NK-92 (cell line): ENCODE results near the gene DKK3.

Experiments
- DNase-seq: peaks from one replicate; lab custom pipeline; 2025; ENCODE audit not compliant: unreplicated experiment; lab: John Stamatoyannopoulos, UW

The DKK3 gene

DNA sequence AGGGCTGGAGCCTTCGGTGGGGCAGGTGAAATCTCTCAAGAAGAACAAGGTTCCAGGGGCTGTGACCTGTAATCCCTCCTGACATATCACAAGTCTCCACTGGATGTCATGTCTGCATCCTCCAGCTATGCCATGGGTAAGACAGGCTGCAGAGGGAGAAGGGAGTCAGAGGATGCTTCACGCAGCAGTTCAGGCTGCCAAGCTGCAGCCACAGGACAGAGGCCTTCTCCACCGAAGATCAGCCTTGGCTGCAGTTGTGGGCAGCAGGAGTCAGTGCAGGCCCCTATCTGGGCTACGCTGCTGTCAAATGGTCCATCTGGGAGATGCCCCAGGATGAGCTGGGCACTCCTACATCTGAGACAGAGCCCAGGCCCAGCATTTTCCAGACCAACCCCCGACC, 25.0 kb downstream of the DKK3 start:
- DNase-seq, result no peak

DNA sequence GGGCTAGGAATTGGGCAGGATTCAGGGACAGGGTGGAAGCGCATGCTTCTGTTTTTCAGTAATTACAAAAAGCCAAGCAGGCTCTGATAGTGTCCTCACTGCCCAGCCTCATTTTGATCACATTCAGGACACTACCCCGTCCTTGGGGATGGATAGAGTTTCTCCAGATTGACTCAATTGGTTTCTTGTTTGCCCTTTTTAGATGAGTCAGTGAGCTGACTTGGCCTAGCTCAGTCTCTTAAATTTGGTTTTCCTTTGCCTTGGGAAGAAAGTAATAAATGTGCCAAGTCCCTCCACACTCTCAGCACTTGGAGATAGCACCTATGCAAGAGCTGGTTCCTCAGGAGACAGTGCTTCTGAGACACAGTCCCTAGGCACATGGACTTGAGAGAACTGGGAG, 25.5 kb downstream of the DKK3 start:
- DNase-seq, result no peak

DNA sequence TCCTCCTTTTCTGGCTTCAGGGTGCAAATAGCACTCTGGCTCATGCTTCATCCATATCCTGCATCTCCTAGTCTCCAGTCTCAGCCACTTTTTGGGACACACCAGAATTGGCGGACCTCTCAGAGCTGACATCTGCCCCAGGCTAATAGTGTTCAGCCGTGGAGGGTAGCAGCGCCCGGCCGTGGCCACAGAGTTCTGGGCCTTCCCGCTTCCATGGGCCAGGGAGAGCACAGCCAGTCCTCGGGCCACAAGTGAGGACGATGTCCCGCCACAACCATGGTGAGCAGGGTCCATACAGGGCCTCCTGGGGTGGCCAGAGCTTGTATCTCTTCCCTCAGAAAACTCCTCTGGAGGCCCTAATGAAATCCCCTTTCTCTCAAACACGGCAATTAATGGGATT, 26.0 kb downstream of the DKK3 start:
- no peak for DNase-seq

DNA sequence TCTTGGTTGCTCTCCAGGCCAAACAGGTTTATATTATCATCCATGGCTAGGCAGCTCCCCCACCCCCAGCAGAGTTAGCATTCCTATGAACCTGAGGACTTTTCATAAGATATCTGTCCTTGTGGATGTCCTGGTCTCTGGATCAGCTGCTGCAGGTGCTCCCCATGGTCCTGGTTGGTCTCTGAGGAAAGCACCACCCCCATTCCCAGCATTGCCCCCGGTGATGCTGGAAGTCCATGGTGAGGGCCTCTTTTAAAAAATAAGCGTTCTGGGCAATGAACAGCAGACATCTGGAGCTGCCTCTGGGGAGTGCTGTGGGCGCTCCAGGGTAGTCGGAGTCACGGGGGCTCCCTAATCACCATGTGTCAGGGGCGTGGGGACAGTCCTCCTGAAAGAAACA, 26.6 kb downstream of the DKK3 start:
- no peak for DNase-seq

DNA sequence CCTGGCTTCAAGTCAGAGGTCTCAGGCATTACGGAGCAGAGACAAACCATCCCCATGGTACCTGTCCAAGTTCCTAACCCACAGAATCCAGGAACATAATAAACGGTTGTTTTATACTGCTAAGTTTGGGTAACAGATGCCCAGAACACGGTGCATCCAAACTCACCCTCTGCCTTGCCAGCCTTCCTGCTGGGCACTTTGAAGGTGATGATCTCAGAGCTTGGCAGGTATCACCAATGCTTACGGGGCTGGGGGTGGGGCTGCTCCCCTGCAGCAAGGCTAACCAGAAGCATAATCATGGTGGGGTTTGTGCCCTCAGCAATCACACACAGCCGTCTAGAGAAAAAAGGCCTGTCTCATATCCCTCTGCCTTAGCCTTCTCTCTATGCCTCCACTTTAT, 27.1 kb downstream of the DKK3 start:
- no peak for DNase-seq

DNA sequence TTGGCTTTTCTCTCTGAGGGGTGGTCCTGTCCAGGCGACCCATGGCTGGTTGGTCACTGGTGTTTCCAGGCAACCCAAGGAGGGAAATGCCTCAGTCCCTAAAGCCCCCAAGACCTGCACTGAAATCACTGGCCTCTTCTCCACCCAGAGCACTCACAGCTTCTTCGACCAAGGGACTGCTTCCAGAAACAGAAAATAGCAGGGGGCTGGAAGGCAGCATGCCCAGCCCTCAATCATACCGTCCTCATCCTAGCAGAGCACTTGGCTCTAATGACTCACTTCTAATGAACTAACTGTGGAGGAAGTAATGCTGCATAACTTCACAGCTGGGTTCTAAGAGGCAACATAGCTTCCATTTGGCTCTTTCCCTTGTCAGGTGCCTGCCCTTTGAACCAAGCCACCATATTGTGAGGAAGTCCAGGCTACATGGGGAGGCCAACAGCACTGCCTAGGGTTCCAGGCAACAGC, 27.6 kb downstream of the DKK3 start:
- no peak for DNase-seq

DNA sequence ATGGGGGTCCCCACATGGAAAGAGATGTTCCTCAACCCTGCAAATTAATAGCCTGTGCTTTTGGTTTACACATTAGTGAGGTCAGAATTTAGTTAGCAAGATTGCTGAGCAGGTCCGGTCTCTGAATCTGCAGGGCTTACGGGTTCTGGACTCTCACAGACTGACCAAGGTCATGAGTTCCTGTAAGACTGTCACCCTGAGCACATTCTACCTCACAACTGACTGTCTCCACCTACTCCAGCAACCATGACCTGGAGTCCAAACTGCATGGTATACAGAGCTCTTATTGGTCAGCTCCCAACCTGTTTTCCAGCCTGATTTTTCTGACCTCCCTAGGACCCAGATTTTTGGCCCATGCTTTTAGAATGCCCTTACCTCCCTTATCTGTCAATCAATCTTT, 28.2 kb downstream of the DKK3 start:
- DNase-seq, result no peak

DNA sequence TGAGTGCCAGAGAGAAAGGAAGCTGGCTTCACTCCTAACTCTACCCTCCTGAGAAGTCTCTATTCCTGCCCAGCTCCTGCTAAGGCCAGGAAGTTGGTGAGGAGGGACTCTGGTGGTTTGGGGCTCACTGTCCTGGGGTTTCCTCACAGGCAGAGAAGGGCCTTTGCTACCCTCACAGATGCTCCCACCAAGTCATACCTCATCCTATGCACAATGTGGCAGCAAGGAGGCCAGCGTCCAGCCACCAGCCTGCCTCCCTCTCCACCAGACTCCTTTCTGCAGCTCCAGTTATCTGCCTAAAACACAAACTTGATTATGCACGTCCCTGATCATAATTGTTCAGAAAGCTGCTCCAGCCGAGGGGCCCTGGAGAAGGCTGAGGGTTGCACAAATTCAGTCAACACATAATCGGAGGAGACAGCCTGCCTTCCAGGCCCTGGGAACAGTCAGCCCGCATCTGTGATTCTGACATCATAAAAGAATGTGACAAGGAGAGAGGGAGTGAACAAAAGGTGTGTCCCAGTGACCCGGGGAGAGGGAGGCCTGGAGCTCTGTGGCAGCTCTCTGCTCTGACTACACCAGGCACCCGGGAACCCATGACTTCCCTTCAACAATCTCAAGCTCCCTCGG, 28.8 kb downstream of the DKK3 start:
- DNase-seq, result no peak

DNA sequence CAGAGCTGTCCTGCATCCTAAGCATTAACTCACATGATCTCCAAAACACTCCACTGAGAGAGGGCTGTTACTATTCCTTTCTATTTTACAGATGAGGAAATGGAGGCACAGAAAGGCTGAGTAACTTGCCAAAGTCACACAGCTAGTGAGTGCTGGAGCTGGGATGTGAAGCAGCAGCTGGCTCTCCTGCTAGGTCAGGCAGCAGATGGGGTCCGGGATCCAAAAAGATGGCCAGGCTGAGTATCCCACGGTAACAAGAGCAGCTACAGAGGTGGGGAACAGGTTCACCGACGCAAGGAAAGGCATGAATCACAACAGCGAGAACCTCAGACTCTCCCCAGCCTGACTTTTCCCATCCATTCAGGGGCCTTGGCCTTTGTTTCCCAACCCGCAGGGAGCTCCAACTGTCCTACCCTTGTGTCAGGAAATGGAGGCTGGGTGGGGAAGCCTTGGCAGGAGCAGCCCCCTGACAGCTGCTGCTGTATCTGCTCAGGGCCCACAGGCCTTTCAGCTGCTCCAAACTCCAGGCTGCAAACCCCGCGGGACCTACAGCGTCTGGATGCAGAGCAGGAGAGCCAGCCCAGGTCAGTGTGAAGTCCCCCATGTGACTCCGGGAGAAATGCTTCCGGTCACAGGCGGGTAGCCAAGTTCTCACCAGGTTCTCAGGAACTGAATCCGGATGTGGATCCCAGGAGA, 29.5 kb downstream of the DKK3 start:
- DNase-seq, result no peak

DNA sequence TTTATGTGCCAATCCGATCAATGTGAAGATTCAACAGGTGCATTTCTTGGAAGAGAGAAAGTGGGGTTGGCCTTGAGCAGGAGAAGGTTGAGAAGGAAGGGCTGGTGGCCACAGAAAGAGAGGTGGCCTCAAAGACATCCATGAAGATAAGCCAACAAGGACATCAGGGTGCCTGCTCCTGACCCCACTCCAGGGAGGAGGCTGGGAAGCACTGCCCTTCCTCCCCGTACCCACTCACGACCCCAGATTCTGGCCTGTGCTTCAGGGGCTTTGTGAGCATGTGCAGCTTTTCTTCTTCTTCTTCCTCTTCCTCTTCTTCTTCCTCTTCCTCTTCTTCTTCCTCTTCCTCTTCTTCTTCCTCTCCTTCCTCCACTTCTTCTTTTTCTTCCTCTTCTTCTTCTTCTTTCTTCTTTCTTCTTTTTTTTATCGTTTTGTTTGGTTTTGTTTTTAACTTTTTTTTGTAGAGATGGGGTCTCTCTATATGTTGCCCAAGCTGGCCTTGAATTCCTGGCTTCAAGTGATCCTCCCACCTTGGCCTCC, 30.3 kb downstream of the DKK3 start:
- DNase-seq, result no peak

DNA sequence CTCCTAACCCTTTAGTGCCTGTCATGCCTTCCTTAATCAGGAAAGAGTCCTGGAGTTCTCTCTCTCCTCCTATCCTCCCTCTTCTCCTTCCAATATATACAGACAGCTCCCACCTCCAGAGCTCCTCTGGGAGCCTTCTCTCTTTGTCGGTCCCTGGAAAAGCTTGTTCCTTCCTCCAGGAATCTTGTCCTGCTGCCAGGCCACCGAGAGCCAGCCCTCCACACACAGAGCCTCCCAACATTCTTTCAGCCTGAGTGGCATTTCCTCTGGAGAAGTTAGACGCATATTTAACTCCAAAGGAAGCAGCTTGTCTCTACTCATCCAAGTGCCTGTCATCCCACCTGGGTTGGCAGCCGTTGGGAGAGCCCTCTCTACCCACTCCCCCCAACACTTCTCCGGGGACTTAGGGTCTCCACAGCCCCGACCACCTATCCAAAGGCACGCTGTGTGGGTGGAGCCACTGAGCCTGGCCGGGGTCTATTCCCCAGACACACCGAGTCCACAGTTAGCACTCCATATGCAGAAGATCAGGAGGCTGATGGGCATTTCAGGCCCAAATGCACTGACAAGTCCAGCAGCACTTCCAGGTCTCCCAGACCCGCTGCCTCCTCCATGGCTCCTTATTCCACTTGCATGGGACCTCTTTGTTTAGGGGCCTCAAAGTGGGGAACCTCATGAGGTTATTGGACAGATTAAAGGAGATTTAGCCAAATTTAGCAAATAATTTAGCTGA, 31.1 kb downstream of the DKK3 start:
- DNase-seq, result no peak

DNA sequence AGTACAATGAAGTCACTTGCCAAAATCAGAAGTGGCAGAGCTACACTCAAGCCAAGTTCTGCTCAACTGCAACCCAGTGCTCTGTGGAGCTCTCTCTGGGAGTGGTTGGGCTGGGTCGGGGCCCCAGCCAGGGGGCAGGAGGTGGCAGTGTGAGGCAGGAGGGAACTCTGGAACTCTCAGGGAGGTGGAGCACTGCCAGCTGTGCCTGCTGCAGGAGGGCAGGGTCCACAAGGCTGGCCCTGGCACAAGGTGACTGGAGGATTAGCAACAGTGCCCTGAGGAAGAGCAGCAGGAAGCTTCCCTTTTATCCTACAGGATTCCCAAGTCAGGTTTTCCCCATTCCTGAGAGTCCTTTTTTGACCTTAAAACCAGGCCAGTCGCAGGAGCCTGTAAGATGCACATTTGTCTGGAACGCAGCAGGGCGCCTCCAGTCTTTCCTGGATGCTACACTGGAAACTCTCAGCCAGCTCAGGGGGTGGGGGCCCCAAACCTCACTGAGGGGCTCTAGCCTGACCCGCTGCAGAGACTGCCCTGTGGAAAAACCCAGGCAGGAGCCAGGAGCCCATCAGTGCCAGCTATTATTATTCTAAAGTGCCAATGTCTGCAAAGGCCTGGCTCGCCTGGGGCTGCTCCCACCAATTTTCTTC, 31.8 kb downstream of the DKK3 start:
- no peak for DNase-seq

DNA sequence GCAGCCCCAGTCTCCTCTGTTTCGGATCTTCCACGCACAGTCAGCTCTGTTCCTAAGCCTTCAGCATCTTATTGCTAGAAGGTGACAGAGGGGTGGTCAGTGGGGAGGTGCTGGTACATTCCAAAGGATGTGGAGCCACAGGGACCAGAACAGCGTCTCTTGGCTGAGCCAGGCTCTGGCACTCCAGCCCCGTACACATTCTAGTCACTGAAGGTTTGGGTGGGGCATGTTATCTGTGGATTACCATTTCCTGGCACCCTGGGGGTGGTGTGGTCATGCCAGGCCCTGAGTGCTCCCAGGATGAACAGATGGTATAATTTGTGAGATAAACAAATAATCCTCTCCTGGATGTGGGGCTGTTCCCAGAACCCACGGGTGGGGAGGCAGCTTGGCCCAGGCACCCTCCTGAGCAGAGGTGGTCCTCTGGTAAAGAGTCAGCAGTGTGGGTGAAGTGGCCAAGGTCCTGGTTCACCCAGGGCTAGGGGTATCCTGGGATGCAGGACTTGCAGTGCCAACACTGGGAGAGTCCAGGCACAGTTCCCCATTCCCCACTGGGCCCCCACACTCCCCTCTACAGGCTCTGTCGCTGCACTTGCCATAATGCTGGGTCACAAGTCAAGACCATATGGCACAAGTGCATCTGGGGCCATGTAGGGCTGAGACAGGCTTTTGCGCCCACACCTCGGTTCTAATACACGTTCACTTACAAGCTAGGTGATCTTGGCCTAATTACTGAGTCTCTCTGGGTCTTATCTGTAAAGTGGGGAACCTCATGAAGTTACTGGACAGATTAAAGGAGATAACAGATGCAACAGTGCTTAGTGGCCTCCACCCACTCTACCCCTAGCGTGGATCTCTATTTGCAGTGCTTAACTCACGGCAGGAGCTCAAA, 33.0 kb downstream of the DKK3 start:
- no peak for DNase-seq

DNA sequence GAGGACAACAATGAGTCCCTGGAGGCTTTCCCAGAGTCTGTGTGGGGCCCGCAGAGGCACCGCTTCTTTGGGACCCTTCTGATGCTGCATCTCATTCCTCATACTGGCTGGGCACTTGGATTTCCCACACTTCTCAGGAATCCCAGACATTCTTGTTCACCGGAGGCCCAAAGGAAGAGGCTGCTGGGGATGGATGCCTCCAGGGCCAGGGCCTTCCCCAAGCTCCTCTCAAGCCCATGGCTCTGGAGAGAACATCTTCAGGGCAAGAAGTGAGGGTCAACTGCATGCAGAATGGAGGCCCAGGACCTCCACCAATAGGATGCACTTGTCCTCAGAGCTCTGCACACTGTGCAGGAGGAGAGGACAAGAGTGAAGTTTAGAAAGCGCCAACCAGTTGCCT, 34.6 kb downstream of the DKK3 start:
- DNase-seq, result no peak

DNA sequence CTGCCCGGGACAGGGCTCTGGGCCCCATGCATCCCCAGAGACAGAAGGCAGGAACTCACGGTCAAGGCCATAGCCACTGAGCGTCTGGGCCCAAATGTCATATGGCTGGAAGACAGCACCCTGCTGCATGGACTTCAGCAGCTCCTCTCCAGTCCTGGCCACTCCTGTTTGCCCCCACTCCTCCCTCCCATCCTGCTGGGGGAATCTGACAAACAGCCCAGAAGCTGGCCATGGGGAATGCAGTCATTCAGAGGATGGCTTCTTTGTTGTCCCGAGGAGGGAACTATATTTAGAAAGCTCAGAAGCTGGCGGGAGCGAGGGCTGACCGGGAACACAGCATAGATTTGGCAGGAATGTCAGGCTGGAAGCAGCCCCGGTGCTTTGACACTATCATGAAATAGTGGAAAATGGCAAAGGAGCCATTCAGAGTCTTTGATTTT, 35.0 kb downstream of the DKK3 start:
- no peak for DNase-seq

DNA sequence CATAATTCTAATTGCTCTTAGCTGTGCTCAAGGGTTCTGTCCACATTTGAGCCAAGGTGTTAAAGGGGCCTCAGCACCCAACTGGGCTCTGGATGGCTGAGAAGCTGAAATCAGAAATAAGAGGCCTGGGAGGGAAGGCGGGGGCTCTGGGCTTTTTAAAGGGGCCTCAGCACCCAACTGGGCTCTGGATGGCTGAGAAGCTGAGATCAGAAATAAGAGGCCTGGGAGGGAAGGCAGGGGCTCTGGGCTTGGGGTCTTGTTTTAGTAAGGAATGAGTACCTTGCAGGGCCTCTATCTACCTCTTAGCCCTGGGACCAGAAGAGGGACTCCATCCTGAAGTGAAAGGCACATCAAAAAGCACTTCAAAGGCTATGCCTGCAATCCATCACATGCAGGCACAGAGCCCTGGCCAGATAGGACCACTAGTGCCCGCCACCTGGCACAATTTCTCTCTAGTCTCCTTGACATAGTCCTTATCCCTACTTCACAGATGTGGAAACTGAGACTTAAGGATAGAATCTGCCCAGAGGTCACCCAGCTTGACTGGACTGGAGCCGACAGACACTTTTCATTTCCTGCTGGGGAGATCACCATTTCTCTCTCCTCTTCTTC, 35.6 kb downstream of the DKK3 start:
- DNase-seq, result no peak

DNA sequence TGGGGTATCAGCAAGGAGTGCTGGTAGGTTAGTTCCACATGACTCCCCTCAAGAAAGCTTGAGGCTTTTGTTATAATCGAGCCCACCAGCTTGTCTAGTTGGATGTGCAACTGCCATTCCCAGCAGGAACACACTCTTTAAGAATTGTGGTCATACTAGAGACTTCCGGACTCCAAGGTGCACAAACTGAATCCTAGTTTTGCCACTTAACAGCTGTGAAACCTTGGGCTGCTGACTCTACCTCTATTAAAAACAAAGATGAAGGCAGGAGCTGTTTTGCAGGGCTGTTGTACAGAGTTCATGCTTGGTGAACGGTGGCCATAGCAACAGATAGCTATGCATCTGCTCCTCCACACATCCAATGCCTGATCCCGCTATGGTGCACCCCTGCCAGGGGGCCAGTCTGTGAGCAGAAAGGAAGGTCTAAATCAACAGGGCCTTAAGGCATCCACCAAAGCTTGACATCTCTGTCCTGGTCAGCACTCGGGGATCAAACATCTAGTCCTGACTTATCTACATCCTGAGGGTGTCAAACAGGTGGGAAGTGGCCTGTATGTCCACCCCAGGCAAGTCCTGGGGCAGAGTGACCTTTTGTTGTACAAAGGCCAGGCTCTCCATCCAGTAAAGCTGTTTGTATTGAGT, 36.4 kb downstream of the DKK3 start:
- no peak for DNase-seq

DNA sequence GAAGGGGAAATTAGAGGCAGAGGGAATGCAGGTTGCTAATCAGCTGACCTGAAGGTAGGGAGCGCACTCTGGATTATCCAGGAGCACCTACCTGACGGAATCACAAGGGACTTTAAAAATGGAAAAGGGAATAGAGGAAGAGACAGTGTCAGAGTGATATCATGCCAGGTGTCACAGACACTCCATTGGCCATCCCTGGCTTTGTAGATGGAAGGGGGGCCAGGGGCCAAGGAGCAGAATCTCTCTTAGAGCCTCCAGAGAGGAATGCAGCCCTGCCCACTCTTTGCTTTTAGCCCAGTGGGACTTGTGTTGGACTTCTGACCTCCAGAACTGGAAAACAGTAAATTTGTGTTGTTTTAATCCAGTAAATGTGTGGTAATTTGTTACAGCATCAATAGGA, 37.9 kb downstream of the DKK3 start:
- DNase-seq, result no peak

DNA sequence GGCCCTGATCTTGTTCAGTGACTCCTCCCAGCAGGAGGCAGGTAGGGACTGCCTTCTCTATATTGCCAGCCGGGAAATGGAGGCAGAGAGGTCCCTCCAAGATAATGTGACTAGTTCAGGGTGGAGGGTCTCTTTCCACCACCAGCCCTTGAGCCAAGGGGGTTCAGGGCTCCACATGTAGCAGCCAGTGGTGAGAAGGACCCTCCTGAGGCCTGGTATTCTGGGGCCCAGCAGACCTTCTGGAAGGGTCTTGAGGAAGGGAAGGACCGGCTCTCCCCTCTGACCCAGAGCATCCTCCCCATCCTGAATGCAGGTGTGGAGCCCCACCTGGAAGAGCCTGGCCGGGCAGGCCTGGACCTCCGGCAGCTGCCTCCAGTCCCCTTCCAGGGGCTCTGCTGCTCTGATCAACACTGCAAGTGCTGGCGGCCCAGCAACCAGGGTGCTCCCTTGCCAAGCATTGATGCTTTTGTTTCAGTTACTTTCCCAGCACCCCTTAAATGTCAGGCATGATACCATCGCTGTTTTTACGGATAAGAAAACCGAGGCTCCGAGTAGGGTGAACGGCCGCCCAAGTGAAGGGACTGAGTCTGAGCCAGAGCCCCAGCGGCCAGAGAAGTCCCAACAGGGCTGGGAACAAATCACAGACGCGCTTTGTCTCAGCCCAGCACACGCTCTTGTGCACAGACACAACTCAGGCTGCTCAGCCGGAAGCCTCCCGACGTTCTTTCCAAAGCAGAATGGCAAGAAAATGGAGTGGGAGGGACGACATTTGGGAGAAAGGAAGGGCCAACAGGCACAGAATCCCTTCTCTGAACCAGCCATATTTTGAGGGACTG, 38.8 kb downstream of the DKK3 start:
- DNase-seq, result no peak
